Measurements from ENCODE around the gene GALNT13.

The GALNT13 gene

GRCh38 chr2:153944800-153945199, 73.1 kb downstream of the GALNT13 start:
- DNase-seq (ENCODE audit: low read depth), result no peak

DNA sequence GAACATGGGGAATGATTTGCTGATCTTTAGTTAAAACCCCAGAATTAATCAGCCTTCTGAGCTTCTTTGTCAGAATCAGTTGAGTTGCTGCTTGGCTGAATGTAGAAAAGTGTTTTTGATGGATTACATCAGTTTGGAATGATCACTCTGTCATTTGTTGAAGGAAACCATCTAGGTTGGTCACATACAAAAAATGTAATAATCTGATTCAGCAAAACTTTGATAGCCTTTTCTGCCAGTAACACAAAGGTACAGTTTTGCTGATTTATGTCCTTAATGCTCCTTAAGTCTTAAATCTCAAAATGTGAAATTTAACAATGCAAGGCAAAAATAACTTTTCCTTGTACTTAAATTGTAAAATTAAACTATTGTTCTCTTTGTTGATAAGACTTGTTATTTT, 74.3 kb downstream of the GALNT13 start:
- DNase-seq (ENCODE audit: low read depth), result no peak

GRCh38 chr2:153953761-153954160, 82.0 kb downstream of the GALNT13 start:
- no peak for DNase-seq (ENCODE audit: low read depth)

GRCh38 chr2:153963256-153963655, 91.5 kb downstream of the GALNT13 start:
- no peak for DNase-seq (ENCODE audit: low read depth)

DNA sequence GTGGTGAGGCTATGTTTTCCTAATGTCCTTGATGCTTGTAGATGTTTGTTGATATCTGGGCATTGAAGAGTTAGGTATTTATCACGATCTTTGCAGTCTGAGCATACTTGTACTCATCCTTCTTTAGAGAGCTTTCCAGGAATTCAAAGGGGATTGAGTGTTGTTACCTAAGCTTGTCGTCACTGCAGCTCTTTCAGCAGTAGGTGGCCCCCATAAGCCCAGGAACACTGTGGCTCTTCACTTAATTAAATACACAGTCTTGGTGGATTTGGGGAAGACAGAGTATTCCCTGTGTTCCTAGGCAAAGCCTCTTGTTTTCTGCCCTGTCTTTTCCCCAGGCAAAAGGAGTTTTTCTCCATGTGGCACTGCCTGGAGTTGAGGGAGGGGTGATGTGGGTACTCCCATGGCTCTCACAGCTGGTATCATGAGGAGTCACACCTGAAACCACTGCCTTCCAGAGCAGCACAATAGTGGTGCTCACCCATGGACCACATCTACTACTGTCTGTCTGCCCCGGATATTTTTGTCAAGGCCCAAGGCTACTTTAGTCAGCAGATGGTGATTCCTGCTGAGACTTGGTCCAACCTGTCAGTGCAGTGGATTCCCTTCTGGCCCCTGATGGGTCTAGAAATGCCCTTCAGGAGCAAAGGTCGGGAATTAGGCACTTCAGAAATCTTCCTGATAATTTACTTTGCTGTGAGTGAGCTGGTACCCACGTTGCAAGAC, 95.7 kb downstream of the GALNT13 start:
- no peak for DNase-seq (ENCODE audit: low read depth)

GRCh38 chr2:153971250-153971649, 99.5 kb downstream of the GALNT13 start:
- DNase-seq (ENCODE audit: low read depth), result no peak

- no peak for DNase-seq (ENCODE audit: low read depth)
Observed at GRCh38 chr2:153971855-153972254, 100.1 kb downstream of the GALNT13 start.

- DNase-seq (ENCODE audit: low read depth), result no peak
Observed at GRCh38 chr2:153972412-153972811, 100.7 kb downstream of the GALNT13 start.

DNA sequence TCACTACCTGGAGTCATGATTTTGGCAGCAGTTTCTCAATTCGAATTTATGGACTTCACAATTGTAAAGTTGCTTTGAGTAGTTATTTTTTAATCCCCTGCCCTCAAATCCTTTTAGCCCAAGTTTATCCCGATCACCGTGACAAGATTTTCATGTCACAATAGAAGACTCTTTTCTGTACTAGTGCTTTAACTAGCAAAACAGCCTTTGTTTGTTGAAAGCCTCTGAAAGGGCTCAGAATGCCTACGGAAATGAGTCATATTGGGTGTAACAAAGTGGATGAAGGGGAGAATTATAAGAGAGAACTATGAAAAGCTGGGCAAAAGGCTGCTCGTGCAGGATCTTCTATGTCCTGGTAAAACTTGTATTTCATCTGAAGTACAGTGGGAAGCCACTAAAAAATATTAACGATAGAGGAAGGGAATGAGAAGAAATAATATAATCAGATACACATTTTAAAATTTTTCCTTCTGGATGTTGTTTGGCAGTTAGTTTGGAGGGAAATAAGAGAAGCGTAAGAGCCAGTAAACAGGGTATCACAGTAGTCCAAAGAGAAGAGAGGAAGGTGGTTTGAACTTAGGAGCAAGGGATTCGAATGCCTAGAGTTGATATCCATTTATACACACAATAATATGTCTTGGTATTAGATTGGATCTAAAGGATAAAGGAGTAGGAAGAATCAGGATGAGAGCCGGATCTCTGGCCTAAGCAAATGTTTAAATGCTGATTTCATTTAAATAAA, 114.9 kb downstream of the GALNT13 start:
- DNase-seq (ENCODE audit: low read depth), result no peak

- no peak for DNase-seq (ENCODE audit: low read depth)
Observed at GRCh38 chr2:153990771-153991170, 119.0 kb downstream of the GALNT13 start.

GRCh38 chr2:154013514-154013913, 141.8 kb downstream of the GALNT13 start:
- DNase-seq (ENCODE audit: low read depth), result no peak

- DNase-seq (ENCODE audit: low read depth), result no peak
Observed at GRCh38 chr2:154015233-154015632, 143.5 kb downstream of the GALNT13 start.

DNA sequence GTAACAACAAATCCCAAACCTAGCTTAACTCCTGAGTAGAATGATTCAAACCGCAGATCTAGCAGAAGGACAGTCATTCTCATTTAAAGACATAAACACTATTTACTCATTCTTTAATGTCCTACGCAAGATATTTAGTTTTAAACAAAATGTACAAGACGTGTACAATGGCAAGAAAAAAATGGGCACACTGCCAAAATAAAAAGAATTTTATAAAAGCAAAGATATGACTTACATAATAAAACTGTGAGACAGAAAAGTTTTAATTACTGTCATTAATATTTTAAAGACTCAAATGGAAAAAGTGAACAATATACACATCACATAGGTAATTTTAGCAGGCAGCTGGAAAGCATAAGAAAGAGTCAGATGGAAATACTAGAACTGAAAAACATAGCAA, 157.8 kb downstream of the GALNT13 start:
- DNase-seq (ENCODE audit: low read depth), result no peak

GRCh38 chr2:154032220-154032619, 160.5 kb downstream of the GALNT13 start:
- no peak for DNase-seq (ENCODE audit: low read depth)

DNA sequence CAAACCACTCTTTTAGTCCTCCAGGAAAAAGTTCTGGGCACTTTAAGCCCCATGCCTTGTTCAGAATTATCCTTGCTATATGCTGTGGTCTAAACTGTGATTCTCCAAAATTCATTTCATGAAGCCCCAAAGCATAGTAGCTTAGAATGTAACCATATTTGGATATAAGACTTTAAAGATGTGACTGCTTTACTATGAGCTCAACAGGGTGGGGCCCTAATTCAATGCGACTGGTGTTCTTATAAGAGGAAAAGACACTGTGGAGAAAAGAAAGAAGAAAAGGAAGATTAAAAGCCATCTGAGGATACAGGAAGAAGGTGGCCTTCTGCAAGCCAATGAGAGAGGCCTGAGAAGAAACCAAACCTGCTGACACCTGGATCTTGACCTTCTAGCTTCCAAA, 174.8 kb downstream of the GALNT13 start:
- DNase-seq (ENCODE audit: low read depth), result no peak

GRCh38 chr2:154048905-154049304, 177.2 kb downstream of the GALNT13 start:
- no peak for DNase-seq (ENCODE audit: low read depth)

GRCh38 chr2:154049561-154049960, 177.8 kb downstream of the GALNT13 start:
- no peak for DNase-seq (ENCODE audit: low read depth)

- no peak for DNase-seq (ENCODE audit: low read depth)
Observed at GRCh38 chr2:154067124-154067523, 195.4 kb downstream of the GALNT13 start.

DNA sequence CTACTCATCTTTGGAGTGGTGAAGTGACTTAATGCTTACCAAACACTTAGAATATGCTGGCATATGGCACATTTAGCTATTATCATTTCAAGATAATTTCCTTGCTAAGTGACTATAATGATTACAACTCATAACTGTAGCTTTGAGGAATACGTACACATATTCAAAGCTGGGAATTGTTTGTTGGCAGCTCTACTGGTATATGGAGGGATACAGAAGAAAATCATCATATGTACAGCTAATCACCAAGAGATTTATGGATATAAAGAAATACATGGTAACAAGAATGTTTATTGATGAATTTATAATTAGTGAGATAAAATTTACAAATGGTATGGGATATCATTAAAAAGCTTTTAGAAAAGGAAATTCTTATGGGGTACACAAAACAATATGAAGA, 207.2 kb downstream of the GALNT13 start:
- no peak for DNase-seq (ENCODE audit: low read depth)

GRCh38 chr2:154092571-154092970, 220.8 kb downstream of the GALNT13 start:
- DNase-seq (ENCODE audit: low read depth), result no peak

- DNase-seq (ENCODE audit: low read depth), result no peak
Observed at GRCh38 chr2:154093856-154094255, 222.1 kb downstream of the GALNT13 start.

GRCh38 chr2:154097833-154098398, 226.2 kb downstream of the GALNT13 start:
- no peak for DNase-seq (ENCODE audit: low read depth)

GRCh38 chr2:154120706-154121105, 249.0 kb downstream of the GALNT13 start:
- DNase-seq (ENCODE audit: low read depth), result no peak

Measured in stimulated activated CD8-positive, alpha-beta memory T cell treated with anti-CD3 and anti-CD28 coated beads, Interleukin-15, amount 100 ng/mL, for 24 hours (primary cell).